GM23338 (cell line): ENCODE data around the gene CYP24A1. TPM values are rescaled to one million over a fixed set of nuclear protein-coding genes. Genes with fewer than 3 reads are reported as not detected.

Source experiments
- ATAC-seq: fragments of 200-7000 bp; cut with Tn5 transposase; 3 replicates; pipeline ENCODE4 v1.9.1; 2020
- DNase-seq: peaks from one replicate; pipeline ENCODE4 v3.0.0-alpha.2; 2015; ENCODE audit warnings: low spot score
- H2AFZ ChIP-seq: fragments of 200-600 bp; sonication (generic); 2 replicates; pipeline ENCODE4 v1.8.0; 2016; ENCODE audit warnings: antibody characterized with exemption, mild to moderate bottlenecking, moderate library complexity
- H3F3A ChIP-seq: fragments of 200-600 bp; sonication (generic); replicated peaks from 2 replicates; pipeline ENCODE4 v1.8.0; 2017; ENCODE audit warnings: antibody characterized with exemption, mixed run types, low read depth
- H3K27ac ChIP-seq: fragments of 200-600 bp; sonication (generic); 2 replicates; pipeline ENCODE4 v1.6.1; 2016; ENCODE audit warnings: low read depth
- H3K27me3 ChIP-seq: fragments of 200-600 bp; sonication (generic); 2 replicates; pipeline ENCODE4 v1.8.0; 2016; ENCODE audit warnings: mild to moderate bottlenecking, mixed run types, moderate library complexity; ENCODE audit not compliant: insufficient read depth
- H3K36me3 ChIP-seq: fragments of 200-600 bp; sonication (generic); 2 replicates; pipeline ENCODE4 v1.8.0; 2016; ENCODE audit warnings: mild to moderate bottlenecking; ENCODE audit not compliant: insufficient read depth
- H3K4me1 ChIP-seq: fragments of 200-600 bp; sonication (generic); 2 replicates; pipeline ENCODE4 v1.8.0; 2016; ENCODE audit warnings: mild to moderate bottlenecking, moderate library complexity; ENCODE audit not compliant: insufficient read depth
- H3K4me2 ChIP-seq: fragments of 200-600 bp; sonication (generic); 2 replicates; pipeline ENCODE4 v1.7.1; 2017; ENCODE audit warnings: mixed run types
- H3K4me3 ChIP-seq: fragments of 200-600 bp; sonication (generic); 2 replicates; pipeline ENCODE4 v1.6.1; 2016; ENCODE audit warnings: mixed run types
- H3K79me2 ChIP-seq: fragments of 200-600 bp; sonication (generic); replicated peaks from 2 replicates; pipeline ENCODE4 v1.8.0; 2017; ENCODE audit warnings: mild to moderate bottlenecking; ENCODE audit not compliant: insufficient read depth
- H3K9me2 ChIP-seq: fragments of 200-600 bp; sonication (generic); 2 replicates; pipeline ENCODE4 v1.8.0; 2017; ENCODE audit not compliant: insufficient read depth
- H4K20me1 ChIP-seq: fragments of 200-600 bp; sonication (generic); replicated peaks from 2 replicates; pipeline ENCODE4 v1.8.0; 2017; ENCODE audit warnings: mild to moderate bottlenecking; ENCODE audit not compliant: insufficient read depth
- H3K27ac Mint-ChIP-seq: 2 replicates; pipeline ENCODE4 v1.8.0; 2020; ENCODE audit warnings: inconsistent platforms, mild to moderate bottlenecking, moderate library complexity, mixed read lengths
- H3K27me3 Mint-ChIP-seq: 3 replicates; pipeline ENCODE4 v1.8.0; 2022; ENCODE audit warnings: low read depth, mild to moderate bottlenecking, moderate library complexity, mixed read lengths, inconsistent platforms; ENCODE audit not compliant: insufficient read depth, poor library complexity
- H3K36me3 Mint-ChIP-seq: 3 replicates; pipeline ENCODE4 v1.8.0; 2021; ENCODE audit warnings: low read depth, mild to moderate bottlenecking, inconsistent platforms, moderate library complexity, mixed read lengths
- H3K4me1 Mint-ChIP-seq: 3 replicates; pipeline ENCODE4 v1.8.0; 2020; ENCODE audit warnings: mild to moderate bottlenecking, inconsistent platforms, mixed read lengths
- H3K4me3 Mint-ChIP-seq: 3 replicates; pipeline ENCODE4 v1.8.0; 2021; ENCODE audit warnings: moderate library complexity, mild to moderate bottlenecking, inconsistent platforms, mixed read lengths
- H3K9me3 Mint-ChIP-seq: 3 replicates; pipeline ENCODE4 v1.8.0; 2020; ENCODE audit warnings: moderate library complexity, mild to moderate bottlenecking, inconsistent platforms, mixed read lengths
- CREB1 ChIP-seq: fragments of 250-450 bp; sonication (Bioruptor Pico); IDR thresholded peaks from 2 replicates; pipeline ENCODE4 v1.5.0; 2020; ENCODE audit warnings: low read depth, mild to moderate bottlenecking, moderate library complexity
- ETS1 ChIP-seq: IDR thresholded peaks from 2 replicates; pipeline ENCODE4 v1.6.1; 2016; ENCODE audit warnings: antibody characterized with exemption
- EZH2 ChIP-seq: fragments of 200-600 bp; sonication (generic); IDR thresholded peaks from one replicate; pipeline ENCODE4 v1.8.0; 2017; ENCODE audit warnings: antibody characterized with exemption, mild to moderate bottlenecking, low read depth; ENCODE audit not compliant: unreplicated experiment
- EZH2phosphoT487 ChIP-seq: fragments of 200-600 bp; sonication (generic); IDR thresholded peaks from one replicate; pipeline ENCODE4 v1.8.1; 2018; ENCODE audit warnings: antibody characterized with exemption; ENCODE audit not compliant: unreplicated experiment
- JUNB ChIP-seq: IDR thresholded peaks from one replicate; pipeline ENCODE4 v1.6.1; 2016; ENCODE audit warnings: antibody characterized with exemption; ENCODE audit not compliant: unreplicated experiment
- NANOG ChIP-seq: IDR thresholded peaks from 2 replicates; pipeline ENCODE4 v1.6.1; 2016; ENCODE audit warnings: antibody characterized with exemption, borderline replicate concordance
- POLR2AphosphoS5 ChIP-seq: IDR thresholded peaks from 2 replicates; pipeline ENCODE4 v1.6.1; 2016; ENCODE audit warnings: antibody characterized with exemption, low read depth
- REST ChIP-seq: IDR thresholded peaks from one replicate; pipeline ENCODE4 v1.6.1; 2018; ENCODE audit warnings: antibody characterized with exemption; ENCODE audit not compliant: unreplicated experiment
- STAT1 ChIP-seq: IDR thresholded peaks from one replicate; pipeline ENCODE4 v1.6.1; 2016; ENCODE audit warnings: antibody characterized with exemption; ENCODE audit not compliant: unreplicated experiment
- ZNF114 ChIP-seq: fragments of 250-450 bp; sonication (Bioruptor Pico); IDR thresholded peaks from 2 replicates; pipeline ENCODE4 v1.5.0; 2020; ENCODE audit warnings: mild to moderate bottlenecking, moderate library complexity
- ZNF331 ChIP-seq: fragments of 250-450 bp; sonication (Bioruptor Pico); IDR thresholded peaks from 2 replicates; pipeline ENCODE4 v1.5.0; 2020; ENCODE audit warnings: low read depth, mild to moderate bottlenecking, moderate library complexity
- polyA plus RNA-seq: library from polyadenylated mRNA; unstranded; fragments of >200 nt; fragmentation: Nextera tagmentation; extraction: Ambion mirVana; gene quantifications from 2 replicates; pipeline ENCODE4 v1.2.1, GENCODE V29; 2016
- total RNA-seq: library from RNA; depleted of rRNA; stranded (reverse); fragments of >200 nt; shearing (Covaris generic); gene quantifications from 2 replicates; pipeline ENCODE4 v1.2.3, GENCODE V29; 2014
- TF ChIP-seq, protein P1 (sequence below), 2 experiments: fragments of 200-600 bp in 1 of 2; sonication (generic) in 1 of 2; conservative IDR thresholded peaks; 2 replicates each; pipeline versions ENCODE4 v1.5.1 to v1.6.1; 2016 to 2017; ENCODE audit warnings: antibody characterized with exemption in 2 of 2, low read depth in 2 of 2, mild to moderate bottlenecking in 2 of 2, moderate library complexity in 1 of 2
- TF ChIP-seq, protein P2 (sequence below): fragments of 250-450 bp; sonication (Bioruptor Pico); IDR thresholded peaks from 2 replicates; pipeline ENCODE4 v1.5.0; 2020; ENCODE audit warnings: mild to moderate bottlenecking, moderate library complexity

CYP24A1 gene
- total and polyA plus RNA-seq, 2 experiments from 2014 or later = 0.10 TPM; not detected in 1

- no peak for ATAC-seq
- peaks cover 12% of the 10 kb centered on the region for H3K27me3 Mint-ChIP-seq
These were observed 6.2 kb upstream of the CYP24A1 start for GRCh38 chr20:54179946-54180345.

More at GRCh38 chr20:54179946-54180345, 6.2 kb upstream of the CYP24A1 start:
- Histone ChIP-seq H4K20me1 (no peaks in the 10 kb centered on the region), H3K27me3 (peaks cover 18% of the 10 kb centered on the region), H3F3A (no peaks in the 10 kb centered on the region), H3K27ac (no peak overlapping the region), H3K79me2 (no peaks in the 10 kb centered on the region), H3K4me1 (peaks cover 5% of the 10 kb centered on the region; the same call in 1 of the 2 replicates), H2AFZ (no peak overlapping the region), H3K4me2 (no peak overlapping the region), H3K4me3 (no peak overlapping the region), H3K36me3 (no peaks in the 10 kb centered on the region), H3K9me2 (no peaks in the 10 kb centered on the region)
- no peak overlapping the region for H3K27ac Mint-ChIP-seq
- no peak for DNase-seq
- H3K4me3 Mint-ChIP-seq = no peak overlapping the region
- peaks cover 1% of the 10 kb centered on the region; the same call in 2 of the 3 replicates for H3K4me1 Mint-ChIP-seq
- TF ChIP-seq STAT1 = no peak
- no peak for TF ChIP-seq CREB1
- no peak for TF ChIP-seq EZH2phosphoT487
- no peak for TF ChIP-seq ZNF331 (CRISPR knock-in tag)
- no peak for TF ChIP-seq ZNF114 (CRISPR knock-in tag)
- TF ChIP-seq NANOG = no peak
- TF ChIP-seq, protein P1, sequence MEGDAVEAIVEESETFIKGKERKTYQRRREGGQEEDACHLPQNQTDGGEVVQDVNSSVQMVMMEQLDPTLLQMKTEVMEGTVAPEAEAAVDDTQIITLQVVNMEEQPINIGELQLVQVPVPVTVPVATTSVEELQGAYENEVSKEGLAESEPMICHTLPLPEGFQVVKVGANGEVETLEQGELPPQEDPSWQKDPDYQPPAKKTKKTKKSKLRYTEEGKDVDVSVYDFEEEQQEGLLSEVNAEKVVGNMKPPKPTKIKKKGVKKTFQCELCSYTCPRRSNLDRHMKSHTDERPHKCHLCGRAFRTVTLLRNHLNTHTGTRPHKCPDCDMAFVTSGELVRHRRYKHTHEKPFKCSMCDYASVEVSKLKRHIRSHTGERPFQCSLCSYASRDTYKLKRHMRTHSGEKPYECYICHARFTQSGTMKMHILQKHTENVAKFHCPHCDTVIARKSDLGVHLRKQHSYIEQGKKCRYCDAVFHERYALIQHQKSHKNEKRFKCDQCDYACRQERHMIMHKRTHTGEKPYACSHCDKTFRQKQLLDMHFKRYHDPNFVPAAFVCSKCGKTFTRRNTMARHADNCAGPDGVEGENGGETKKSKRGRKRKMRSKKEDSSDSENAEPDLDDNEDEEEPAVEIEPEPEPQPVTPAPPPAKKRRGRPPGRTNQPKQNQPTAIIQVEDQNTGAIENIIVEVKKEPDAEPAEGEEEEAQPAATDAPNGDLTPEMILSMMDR (conservative IDR thresholded peaks at IDR 0.05; ENCODE audit: low read depth in 2 of 2) = no peak
- TF ChIP-seq POLR2AphosphoS5 = no peak
- no peak for TF ChIP-seq JUNB
- no peak for TF ChIP-seq REST
- no peak for TF ChIP-seq ETS1
- TF ChIP-seq EZH2 = no peak
- TF ChIP-seq, protein P2, sequence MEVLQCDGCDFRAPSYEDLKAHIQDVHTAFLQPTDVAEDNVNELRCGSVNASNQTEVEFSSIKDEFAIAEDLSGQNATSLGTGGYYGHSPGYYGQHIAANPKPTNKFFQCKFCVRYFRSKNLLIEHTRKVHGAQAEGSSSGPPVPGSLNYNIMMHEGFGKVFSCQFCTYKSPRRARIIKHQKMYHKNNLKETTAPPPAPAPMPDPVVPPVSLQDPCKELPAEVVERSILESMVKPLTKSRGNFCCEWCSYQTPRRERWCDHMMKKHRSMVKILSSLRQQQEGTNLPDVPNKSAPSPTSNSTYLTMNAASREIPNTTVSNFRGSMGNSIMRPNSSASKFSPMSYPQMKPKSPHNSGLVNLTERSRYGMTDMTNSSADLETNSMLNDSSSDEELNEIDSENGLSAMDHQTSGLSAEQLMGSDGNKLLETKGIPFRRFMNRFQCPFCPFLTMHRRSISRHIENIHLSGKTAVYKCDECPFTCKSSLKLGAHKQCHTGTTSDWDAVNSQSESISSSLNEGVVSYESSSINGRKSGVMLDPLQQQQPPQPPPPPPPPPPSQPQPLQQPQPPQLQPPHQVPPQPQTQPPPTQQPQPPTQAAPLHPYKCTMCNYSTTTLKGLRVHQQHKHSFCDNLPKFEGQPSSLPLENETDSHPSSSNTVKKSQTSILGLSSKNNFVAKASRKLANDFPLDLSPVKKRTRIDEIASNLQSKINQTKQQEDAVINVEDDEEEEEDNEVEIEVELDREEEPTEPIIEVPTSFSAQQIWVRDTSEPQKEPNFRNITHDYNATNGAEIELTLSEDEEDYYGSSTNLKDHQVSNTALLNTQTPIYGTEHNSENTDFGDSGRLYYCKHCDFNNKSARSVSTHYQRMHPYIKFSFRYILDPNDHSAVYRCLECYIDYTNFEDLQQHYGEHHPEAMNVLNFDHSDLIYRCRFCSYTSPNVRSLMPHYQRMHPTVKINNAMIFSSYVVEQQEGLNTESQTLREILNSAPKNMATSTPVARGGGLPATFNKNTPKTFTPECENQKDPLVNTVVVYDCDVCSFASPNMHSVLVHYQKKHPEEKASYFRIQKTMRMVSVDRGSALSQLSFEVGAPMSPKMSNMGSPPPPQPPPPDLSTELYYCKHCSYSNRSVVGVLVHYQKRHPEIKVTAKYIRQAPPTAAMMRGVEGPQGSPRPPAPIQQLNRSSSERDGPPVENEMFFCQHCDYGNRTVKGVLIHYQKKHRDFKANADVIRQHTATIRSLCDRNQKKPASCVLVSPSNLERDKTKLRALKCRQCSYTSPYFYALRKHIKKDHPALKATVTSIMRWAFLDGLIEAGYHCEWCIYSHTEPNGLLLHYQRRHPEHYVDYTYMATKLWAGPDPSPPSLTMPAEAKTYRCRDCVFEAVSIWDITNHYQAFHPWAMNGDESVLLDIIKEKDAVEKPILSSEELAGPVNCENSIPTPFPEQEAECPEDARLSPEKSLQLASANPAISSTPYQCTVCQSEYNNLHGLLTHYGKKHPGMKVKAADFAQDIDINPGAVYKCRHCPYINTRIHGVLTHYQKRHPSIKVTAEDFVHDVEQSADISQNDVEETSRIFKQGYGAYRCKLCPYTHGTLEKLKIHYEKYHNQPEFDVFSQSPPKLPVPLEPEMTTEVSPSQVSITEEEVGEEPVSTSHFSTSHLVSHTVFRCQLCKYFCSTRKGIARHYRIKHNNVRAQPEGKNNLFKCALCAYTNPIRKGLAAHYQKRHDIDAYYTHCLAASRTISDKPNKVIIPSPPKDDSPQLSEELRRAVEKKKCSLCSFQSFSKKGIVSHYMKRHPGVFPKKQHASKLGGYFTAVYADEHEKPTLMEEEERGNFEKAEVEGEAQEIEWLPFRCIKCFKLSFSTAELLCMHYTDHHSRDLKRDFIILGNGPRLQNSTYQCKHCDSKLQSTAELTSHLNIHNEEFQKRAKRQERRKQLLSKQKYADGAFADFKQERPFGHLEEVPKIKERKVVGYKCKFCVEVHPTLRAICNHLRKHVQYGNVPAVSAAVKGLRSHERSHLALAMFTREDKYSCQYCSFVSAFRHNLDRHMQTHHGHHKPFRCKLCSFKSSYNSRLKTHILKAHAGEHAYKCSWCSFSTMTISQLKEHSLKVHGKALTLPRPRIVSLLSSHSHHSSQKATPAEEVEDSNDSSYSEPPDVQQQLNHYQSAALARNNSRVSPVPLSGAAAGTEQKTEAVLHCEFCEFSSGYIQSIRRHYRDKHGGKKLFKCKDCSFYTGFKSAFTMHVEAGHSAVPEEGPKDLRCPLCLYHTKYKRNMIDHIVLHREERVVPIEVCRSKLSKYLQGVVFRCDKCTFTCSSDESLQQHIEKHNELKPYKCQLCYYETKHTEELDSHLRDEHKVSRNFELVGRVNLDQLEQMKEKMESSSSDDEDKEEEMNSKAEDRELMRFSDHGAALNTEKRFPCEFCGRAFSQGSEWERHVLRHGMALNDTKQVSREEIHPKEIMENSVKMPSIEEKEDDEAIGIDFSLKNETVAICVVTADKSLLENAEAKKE (CRISPR knock-in tag) = no peak
- H3K36me3 Mint-ChIP-seq = no peaks in the 10 kb centered on the region
- H3K9me3 Mint-ChIP-seq = no peaks in the 10 kb centered on the region
